Measurements from ENCODE around the gene PTAFR. TPM values are rescaled to one million over a fixed set of nuclear protein-coding genes. Genes with fewer than 3 reads are reported as not detected.

The PTAFR gene
- total RNA-seq, 4 donors from 2014 or later, result 2.7 to 10.2 (median 6.8) TPM

DNA sequence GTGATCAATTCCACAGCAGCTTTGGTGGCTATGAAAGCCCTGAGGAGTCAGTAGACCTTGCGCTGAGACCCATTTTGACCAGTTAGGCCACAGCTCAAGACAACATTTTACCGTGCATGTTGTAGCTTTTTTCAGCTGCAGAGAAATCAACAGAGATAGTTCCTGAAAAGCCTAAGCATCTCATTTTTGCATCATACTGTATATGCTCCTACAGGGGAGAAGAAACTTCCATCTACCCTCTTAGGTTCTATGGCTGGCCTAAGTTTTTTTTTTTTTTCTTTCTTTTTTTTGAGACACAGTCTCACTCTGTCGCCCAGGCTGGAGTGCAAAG is 63.3 kb downstream of the PTAFR start:
- no peak overlapping the region for H3K4me3 ChIP-seq (ENCODE audit: low read depth, poor library complexity, severe bottlenecking)
- no peak for DNase-seq (ENCODE audit: low spot score in 2 of 2)
- 78 to 90% methylated on average over 3 of the region's 3 CpGs for WGBS, 2 donors
- intact Hi-C loops (cut with DNase I; ENCODE audit: low total_unique reads), result no loop called here
- TF ChIP-seq POLR2A (IDR thresholded peaks at IDR 0.05), result no peak
- TF ChIP-seq, protein P1, sequence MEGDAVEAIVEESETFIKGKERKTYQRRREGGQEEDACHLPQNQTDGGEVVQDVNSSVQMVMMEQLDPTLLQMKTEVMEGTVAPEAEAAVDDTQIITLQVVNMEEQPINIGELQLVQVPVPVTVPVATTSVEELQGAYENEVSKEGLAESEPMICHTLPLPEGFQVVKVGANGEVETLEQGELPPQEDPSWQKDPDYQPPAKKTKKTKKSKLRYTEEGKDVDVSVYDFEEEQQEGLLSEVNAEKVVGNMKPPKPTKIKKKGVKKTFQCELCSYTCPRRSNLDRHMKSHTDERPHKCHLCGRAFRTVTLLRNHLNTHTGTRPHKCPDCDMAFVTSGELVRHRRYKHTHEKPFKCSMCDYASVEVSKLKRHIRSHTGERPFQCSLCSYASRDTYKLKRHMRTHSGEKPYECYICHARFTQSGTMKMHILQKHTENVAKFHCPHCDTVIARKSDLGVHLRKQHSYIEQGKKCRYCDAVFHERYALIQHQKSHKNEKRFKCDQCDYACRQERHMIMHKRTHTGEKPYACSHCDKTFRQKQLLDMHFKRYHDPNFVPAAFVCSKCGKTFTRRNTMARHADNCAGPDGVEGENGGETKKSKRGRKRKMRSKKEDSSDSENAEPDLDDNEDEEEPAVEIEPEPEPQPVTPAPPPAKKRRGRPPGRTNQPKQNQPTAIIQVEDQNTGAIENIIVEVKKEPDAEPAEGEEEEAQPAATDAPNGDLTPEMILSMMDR (IDR thresholded peaks at IDR 0.05), result no peak

DNA sequence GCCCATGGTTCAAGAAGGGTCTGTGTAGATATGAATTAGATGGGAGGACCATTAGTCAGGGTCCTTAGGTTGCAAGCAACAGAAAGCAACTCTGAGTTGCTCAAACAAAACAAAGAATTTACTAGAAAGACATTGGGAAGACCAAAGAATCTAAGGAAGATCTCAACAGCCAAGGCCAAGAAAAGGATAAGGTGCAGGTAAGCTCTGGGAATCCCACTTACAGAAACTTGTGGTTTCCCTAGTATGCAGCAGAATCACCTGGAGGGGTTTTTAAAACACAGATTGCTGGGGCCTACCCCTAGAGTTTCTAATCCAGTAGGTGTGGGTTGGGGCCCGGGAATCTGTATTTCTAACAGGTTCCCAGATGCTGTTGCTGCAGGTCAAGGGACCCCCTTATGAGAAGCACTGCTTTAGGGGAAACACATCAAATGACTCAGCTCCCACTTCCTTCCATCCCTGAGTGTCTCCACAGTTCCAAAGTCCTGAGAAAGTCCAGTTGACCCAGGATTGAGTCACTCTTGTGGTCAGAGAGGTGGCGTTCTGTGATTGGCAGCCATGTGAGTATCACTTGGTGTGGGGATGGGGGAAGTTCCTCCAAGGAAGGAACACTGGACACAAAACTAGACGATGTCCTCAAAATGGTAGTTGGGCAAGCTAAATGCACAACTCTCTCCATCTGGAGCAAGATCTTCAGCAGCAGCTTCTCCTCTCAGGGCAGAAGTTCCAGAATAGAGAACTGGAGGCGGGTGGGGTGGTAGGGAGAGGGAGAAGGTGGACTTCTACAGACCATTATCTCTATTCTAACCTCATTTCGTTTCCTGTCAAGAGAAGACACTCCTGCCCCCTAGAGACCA is 63.9 kb downstream of the PTAFR start:
- no peak overlapping the region for H3K4me3 ChIP-seq (ENCODE audit: low read depth, poor library complexity, severe bottlenecking)
- TF ChIP-seq, protein P1 (IDR thresholded peaks at IDR 0.05), result no peak
- TF ChIP-seq POLR2A (IDR thresholded peaks at IDR 0.05), result no peak
- intact Hi-C loops (cut with DNase I; ENCODE audit: low total_unique reads), result no loop called here
- 66 to 71% methylated on average over 5 of the region's 5 CpGs for WGBS, 2 donors
- DNase-seq (ENCODE audit: low spot score in 2 of 2), result peak in 1 of 2 donors; percentile 47

DNA sequence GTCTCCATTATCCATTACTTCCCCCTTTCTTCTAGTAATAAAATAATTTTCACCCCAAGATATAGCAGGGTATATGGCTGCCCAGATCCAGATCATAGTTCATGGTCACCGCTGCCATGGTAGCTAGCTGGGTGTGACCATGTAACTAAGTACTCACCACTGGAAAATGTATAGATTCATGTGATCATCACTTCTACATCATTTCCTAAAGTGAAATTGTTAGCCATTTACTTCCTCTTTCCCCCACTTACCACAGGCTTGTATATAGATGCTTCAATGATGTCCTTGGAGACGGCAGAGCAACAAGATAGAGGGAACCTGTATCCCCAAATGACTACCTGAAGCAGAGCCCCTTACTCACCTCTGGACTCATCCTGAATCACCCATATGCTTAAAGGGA is 65.3 kb downstream of the PTAFR start:
- no peak for TF ChIP-seq POLR2A (IDR thresholded peaks at IDR 0.05)
- TF ChIP-seq, protein P1 (IDR thresholded peaks at IDR 0.05), result no peak
- no peak for DNase-seq (ENCODE audit: low spot score in 2 of 2)
- 80 to 94% methylated on average over 2 of the region's 2 CpGs for WGBS, 2 donors
- no peak overlapping the region for H3K4me3 ChIP-seq (ENCODE audit: low read depth, poor library complexity, severe bottlenecking)
- intact Hi-C loops (cut with DNase I; ENCODE audit: low total_unique reads), result no loop called here

DNA sequence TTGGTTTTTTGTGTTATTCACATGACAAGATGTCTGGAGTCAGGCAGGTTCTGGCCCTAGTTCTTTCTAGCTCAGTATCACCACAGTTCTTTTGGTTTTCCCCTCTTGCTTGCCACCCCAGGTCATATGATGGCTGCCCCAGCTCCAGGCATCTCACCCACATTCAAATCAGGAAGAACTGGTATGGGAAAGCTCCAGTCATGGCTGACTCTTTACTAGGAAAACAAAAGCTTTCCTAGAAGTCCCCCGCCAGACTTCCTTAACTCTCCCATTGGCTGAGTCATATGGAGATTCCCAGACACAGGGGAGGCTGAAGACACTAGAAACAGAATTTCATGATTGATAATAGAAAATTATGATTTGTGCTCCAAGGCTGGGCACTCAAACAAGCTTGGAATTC is 65.9 kb downstream of the PTAFR start:
- 61 to 80% methylated on average over 1 of the region's 1 CpG for WGBS, 2 donors

DNA sequence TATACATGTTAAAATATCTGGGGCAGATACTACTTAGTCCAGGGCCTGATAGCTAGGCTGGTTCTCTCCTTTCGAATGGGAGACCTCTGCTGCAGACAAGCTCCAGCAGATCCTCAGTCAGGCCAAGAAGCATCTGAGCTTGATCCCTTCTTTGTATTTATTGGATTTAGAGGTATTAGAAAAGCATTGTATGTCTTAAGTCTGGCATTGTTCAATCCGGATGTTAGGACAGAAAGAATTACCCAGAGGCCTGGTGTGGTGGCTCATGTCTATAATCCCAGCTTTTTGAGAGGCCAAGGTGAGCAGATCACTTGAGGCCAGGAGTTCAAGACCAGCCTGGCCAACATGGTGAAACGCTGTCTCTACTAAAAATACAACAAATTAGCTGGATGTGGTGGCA is 66.9 kb downstream of the PTAFR start:
- no peak for DNase-seq (ENCODE audit: low spot score in 2 of 2)
- TF ChIP-seq POLR2A (IDR thresholded peaks at IDR 0.05), result no peak
- TF ChIP-seq, protein P1 (IDR thresholded peaks at IDR 0.05), result no peak
- intact Hi-C loops (cut with DNase I; ENCODE audit: low total_unique reads), result no loop called here
- no peak overlapping the region for H3K4me3 ChIP-seq (ENCODE audit: low read depth, poor library complexity, severe bottlenecking)
- 90 to 93% methylated on average over 3 of the region's 3 CpGs for WGBS, 2 donors

More for the DNA sequence above, 65.9 kb downstream of the PTAFR start:
- peak in 1 of 2 donors; percentile 18 for DNase-seq (ENCODE audit: low spot score in 2 of 2)
- no peak for TF ChIP-seq POLR2A (IDR thresholded peaks at IDR 0.05)
- TF ChIP-seq, protein P1 (IDR thresholded peaks at IDR 0.05), result no peak
- H3K4me3 ChIP-seq (ENCODE audit: low read depth, poor library complexity, severe bottlenecking), result no peak overlapping the region
- intact Hi-C loops (cut with DNase I; ENCODE audit: low total_unique reads), result no loop called here

Data from lower leg skin (tissue), 4 donors.